HG03045 (cell line): ENCODE measurements around the gene MRPL49.
"Not testable (repeated sequence)": the region's sequence is repeated elsewhere in the genome, so short reads cannot be mapped to it uniquely, and the experiment has no call there.

ENCODE experiments used
- ATAC-seq: cut with Tn5 transposase; IDR thresholded peaks from one replicate; pipeline ENCODE4 v1.9.1; 2021; ENCODE audit warnings: mild to moderate bottlenecking, moderate library complexity; ENCODE audit not compliant: unreplicated experiment

Gene MRPL49

DNA sequence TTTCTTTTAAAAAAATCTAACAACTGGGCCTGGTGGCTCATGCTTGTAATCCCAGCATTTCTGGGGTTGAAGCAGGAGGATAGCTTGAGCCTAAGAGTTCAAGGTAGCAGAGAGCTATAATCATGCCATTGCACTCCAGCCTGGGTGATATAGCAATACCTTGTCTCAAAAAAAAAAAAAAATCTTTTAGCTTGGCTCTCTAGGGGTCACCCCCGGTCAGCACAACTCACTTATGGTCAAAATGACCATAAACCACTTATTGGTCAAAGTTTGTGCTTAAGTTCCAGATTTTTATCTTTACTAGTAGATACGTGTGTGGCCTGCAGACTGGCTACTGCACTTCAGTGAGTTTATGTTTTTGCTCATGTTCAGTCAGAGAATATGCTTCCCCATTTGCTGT lies 41.6 kb downstream of the MRPL49 start:
- ATAC-seq: no peak

DNA sequence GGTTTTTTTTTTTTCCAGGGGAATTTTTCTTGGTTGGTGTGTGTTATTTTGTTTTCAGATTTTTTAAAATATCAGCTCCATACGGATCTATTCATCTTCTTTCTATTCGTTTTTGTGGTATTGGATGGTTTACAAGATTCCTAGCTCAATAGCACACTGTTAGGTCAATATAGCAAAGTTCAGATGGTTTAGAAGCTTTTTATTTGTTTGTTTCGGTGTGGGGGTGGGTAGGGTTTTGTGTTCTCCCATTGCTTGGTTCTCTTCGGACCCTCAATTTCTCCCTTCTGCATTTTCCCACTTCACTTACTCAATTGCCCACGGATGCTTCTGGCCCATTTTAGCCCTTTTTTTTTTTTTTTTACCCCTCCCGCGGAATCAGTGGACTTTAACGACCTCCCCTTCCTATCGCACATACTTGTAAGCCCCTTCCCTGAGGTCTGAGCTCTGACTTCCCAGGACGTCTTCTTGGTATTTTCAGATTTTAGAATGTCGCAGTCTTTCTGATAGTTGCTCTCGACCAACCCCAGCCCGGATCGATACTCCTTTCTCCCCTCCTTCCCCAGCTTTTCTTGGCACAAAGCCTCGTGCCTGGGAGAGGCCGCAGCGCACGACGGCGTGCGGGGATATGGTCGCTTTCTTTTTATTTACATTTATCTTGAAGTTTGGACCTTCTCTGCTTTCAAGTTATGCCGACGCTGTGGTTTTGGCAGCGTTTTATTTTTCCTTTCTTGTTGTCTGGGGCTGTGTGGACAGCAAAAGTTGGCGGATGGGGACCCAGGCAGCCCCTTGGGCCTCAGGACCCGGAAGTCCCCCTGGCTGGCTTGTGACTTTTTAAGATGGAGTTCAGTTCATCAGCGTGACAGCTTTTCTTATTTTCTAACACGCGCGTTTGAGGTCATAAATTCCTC lies 43.5 kb downstream of the MRPL49 start:
- ATAC-seq: no peak

DNA sequence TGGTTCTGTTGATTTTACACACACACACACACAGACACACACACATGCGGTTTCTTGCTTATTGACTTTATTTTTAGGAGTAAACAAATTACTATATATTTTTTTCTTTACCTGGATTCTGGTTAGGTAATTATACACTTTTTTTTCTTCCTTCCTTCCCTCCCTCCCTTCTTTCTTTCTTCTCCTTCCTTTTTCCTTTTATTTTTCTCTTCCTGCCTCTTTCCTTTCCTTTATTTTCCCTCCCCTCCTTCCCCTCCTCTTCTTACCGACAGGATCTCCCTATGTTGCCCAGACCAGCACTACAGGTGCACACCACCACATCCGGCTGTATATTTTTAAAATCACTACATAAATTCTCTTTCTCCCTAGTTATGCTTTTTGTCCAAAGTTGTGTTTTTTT lies 44.8 kb downstream of the MRPL49 start:
- no peak for ATAC-seq

DNA sequence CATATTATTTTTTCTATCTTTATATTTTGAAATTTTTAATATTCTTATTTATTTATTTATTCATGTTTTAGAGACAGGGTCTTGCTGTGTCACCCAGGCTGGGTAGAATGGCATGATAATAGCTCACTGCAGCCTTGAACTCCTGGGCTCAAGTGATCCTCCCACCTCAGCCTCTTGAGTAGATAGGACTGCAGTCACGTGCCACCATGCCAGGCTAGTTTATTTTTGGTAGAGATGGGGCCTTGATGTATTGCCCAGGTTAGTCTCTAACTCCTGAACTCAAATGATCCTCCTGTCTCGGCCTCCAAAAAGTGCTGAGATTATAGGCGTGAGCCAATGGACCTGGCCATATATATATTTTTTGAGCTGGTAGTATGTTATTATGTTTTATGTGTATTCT lies 45.5 kb downstream of the MRPL49 start:
- ATAC-seq: no peak

DNA sequence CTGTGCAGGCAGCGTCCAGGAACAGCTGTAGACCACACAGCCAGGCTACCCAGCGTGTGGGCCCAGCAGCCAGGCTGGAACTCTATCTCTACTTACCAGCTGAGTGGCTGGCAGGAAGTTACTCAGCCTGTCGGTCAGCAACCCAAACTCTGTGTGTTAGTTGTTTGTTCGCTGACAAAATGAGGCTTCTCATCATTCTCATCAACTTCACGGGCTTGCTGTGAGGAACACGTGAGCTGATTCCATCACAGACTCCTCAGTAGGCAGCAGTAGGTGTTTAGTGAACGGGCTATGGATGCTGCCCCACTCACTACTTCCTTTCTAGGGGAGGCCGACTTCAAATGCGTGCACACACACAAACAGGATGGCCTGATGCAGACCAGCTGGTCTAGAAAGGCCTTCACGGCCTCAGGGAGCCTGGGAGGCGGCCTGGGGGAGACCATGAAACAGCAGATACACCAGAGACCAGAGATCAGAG lies 47.1 kb downstream of the MRPL49 start:
- no peak for ATAC-seq

DNA sequence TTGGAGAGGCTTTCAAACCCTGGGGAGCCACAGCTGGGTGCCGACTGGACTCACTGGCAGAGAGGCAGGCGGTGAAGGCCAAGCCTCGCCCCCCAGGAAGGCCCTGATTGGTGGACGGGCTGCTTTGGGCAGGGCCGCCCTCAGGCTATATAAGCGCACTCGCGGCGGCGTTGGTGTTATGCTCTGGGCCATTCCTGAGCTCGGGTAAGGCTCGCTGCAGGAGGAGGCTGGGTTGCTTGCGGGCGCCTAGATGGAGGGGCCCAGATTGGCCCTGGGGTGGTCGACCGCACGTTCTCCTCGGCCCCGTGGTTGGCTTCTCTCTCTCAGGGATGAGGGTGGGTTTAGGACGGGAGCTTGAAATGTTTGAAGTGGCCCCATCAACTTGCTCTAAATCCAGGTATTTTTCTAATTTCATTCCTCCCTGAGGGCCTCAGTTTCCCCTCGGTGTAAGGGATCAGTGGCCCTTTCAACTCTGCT lies 48.0 kb downstream of the MRPL49 start, which contains the start of gene SPDYC:
Gene SPDYC, plus strand, starts transcription at position 176 of the 477 bp plus-strand sequence. CDS start 1,125 bp downstream, outside the sequence.
- no peak for ATAC-seq

DNA sequence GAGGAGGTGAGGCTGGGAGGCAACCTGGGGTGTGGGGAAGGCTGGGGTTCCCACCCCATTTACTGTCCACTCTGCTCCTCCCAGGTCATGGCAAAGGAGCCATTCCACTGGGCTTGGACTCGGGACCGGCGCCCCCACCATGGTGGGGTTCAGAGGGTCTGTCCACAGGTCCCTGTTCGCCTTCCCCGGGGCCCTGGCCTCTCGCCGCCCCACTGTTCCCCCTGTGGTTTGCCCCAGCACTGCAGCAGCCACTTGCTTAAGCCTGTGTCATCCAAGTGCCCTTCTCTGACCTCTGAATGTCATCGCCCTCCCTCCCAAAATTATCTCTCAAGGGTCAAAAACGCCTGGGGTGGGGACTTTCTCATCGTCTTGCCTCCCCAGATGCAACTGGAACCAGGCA lies 50.5 kb downstream of the MRPL49 start:
- ATAC-seq: no peak

DNA sequence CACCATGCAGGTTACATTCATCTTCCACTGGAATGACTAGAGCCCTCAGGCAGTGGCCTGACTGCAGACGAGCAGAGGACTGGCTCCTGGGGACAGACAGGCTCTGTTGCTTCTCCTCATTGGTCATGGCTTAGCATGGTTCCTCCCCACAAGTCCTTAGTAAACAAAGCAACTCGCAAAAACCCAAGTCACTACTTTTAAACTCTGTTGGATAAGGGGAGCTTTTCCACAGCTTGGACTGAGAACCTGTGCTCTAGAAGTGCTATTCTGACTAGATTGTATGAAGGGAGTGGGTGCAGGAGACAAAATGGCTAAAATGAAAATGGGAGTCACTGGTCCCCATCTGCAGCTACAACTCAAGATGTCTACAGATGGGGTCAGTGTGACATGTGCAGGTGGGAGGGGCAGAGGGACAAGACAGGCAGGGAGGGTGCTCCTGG lies 52.5 kb downstream of the MRPL49 start:
- ATAC-seq: not testable (repeated sequence)
